MM.1S (cell line): ENCODE data around the gene BRINP3.

ENCODE experiments used
- DNase-seq: peaks from one replicate; pipeline ENCODE4 v3.0.0-alpha.2; 2015
- H2AFZ ChIP-seq: fragments of 300-600 bp; sonication (generic); 2 replicates; pipeline ENCODE4 v1.6.0; 2016; ENCODE audit warnings: antibody characterized with exemption, low read length
- H3F3A ChIP-seq: fragments of 300-600 bp; sonication (generic); 2 replicates; pipeline ENCODE4 v1.6.1; 2016; ENCODE audit warnings: mild to moderate bottlenecking, antibody characterized with exemption, low read length, moderate library complexity, mixed read lengths; ENCODE audit not compliant: insufficient read depth
- H3K27ac ChIP-seq: fragments of 300-600 bp; sonication (generic); 2 replicates; pipeline ENCODE4 v1.5.1; 2016; ENCODE audit warnings: mild to moderate bottlenecking, low read length
- H3K27me3 ChIP-seq: fragments of 300-600 bp; sonication (generic); replicated peaks from 2 replicates; pipeline ENCODE4 v1.6.0; 2016; ENCODE audit warnings: low read length; ENCODE audit not compliant: insufficient read depth
- H3K36me3 ChIP-seq: fragments of 300-600 bp; sonication (generic); replicated peaks from 2 replicates; pipeline ENCODE4 v1.6.1; 2016; ENCODE audit warnings: mild to moderate bottlenecking, low read length, mixed read lengths; ENCODE audit not compliant: insufficient read depth
- H3K4me1 ChIP-seq: fragments of 300-600 bp; sonication (generic); 2 replicates; pipeline ENCODE4 v1.6.1; 2016; ENCODE audit warnings: low read length, mixed read lengths
- H3K4me2 ChIP-seq: fragments of 300-600 bp; sonication (generic); 2 replicates; pipeline ENCODE4 v1.6.0; 2016; ENCODE audit warnings: low read depth, low read length
- H3K4me3 ChIP-seq: fragments of 300-600 bp; sonication (generic); 2 replicates; pipeline ENCODE4 v1.5.1; 2016; ENCODE audit warnings: low read length, mixed read lengths
- H3K79me2 ChIP-seq: fragments of 300-600 bp; sonication (generic); 2 replicates; pipeline ENCODE4 v1.6.1; 2016; ENCODE audit warnings: mixed run types, low read length, mixed read lengths
- H3K9ac ChIP-seq: fragments of 300-600 bp; sonication (generic); 2 replicates; pipeline ENCODE4 v1.6.1; 2016; ENCODE audit warnings: low read length, mixed read lengths
- H3K9me2 ChIP-seq: fragments of 300-600 bp; sonication (generic); replicated peaks from 2 replicates; pipeline ENCODE4 v1.6.1; 2016; ENCODE audit warnings: mild to moderate bottlenecking, low read length, mixed read lengths; ENCODE audit not compliant: insufficient read depth
- H3K9me3 ChIP-seq: fragments of 300-600 bp; sonication (generic); replicated peaks from 2 replicates; pipeline ENCODE4 v1.6.1; 2016; ENCODE audit warnings: mild to moderate bottlenecking, low read length, mixed read lengths; ENCODE audit not compliant: insufficient read depth
- H4K20me1 ChIP-seq: fragments of 300-600 bp; sonication (generic); 2 replicates; pipeline ENCODE4 v1.6.1; 2016; ENCODE audit warnings: mild to moderate bottlenecking, low read length, moderate library complexity, mixed read lengths; ENCODE audit not compliant: insufficient read depth
- EZH2 ChIP-seq: fragments of 300-600 bp; sonication (generic); optimal IDR thresholded peaks from 2 replicates; pipeline ENCODE3; 2017; ENCODE audit warnings: low read depth, mild to moderate bottlenecking, antibody characterized with exemption, low read length, mixed read lengths
- EZH2phosphoT487 ChIP-seq: fragments of 300-600 bp; sonication (generic); IDR thresholded peaks from 2 replicates; pipeline ENCODE4 v1.6.1; 2018; ENCODE audit warnings: antibody characterized with exemption, low read length
- TF ChIP-seq, protein P1 (sequence below): fragments of 300-600 bp; sonication (generic); IDR thresholded peaks from 2 replicates; pipeline ENCODE4 v1.5.1; 2016; ENCODE audit warnings: antibody characterized with exemption, low read length, mixed read lengths

The BRINP3 gene

DNA sequence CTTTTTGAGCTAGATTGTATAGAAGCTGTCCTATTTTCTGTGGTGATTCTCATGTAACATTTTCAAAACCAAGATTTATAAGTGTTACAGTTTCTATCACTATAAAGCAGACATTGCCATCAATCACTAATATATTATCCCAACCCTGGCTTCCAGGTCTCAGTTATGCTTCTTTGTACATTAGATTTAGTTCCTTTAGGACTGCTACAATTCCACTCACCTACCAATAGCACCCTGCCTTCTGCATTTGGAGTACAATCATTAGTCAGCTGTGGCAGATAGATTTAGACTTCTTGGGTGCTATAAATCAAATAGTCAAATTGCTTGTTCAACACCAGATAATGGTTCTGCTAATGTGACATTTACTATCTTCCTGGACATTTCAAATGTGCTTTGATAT, 281.6 kb downstream of the BRINP3 start:
- Histone ChIP-seq H3K9me2 (no peaks in the 10 kb centered on the region), H3K4me2 (no peak overlapping the region), H3K27me3 (no peaks in the 10 kb centered on the region), H2AFZ (no peak overlapping the region), H3K9ac (no peak overlapping the region), H4K20me1 (no peaks in the 10 kb centered on the region), H3K9me3 (no peaks in the 10 kb centered on the region), H3K79me2 (no peaks in the 10 kb centered on the region), H3F3A (no peaks in the 10 kb centered on the region), H3K4me3 (no peak overlapping the region), H3K27ac (no peak overlapping the region), H3K4me1 (no peaks in the 10 kb centered on the region), H3K36me3 (no peaks in the 10 kb centered on the region)
- DNase-seq = no peak
- TF ChIP-seq EZH2phosphoT487 (no peak), EZH2 (no peak)
- TF ChIP-seq, protein P1, sequence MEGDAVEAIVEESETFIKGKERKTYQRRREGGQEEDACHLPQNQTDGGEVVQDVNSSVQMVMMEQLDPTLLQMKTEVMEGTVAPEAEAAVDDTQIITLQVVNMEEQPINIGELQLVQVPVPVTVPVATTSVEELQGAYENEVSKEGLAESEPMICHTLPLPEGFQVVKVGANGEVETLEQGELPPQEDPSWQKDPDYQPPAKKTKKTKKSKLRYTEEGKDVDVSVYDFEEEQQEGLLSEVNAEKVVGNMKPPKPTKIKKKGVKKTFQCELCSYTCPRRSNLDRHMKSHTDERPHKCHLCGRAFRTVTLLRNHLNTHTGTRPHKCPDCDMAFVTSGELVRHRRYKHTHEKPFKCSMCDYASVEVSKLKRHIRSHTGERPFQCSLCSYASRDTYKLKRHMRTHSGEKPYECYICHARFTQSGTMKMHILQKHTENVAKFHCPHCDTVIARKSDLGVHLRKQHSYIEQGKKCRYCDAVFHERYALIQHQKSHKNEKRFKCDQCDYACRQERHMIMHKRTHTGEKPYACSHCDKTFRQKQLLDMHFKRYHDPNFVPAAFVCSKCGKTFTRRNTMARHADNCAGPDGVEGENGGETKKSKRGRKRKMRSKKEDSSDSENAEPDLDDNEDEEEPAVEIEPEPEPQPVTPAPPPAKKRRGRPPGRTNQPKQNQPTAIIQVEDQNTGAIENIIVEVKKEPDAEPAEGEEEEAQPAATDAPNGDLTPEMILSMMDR = no peak

DNA sequence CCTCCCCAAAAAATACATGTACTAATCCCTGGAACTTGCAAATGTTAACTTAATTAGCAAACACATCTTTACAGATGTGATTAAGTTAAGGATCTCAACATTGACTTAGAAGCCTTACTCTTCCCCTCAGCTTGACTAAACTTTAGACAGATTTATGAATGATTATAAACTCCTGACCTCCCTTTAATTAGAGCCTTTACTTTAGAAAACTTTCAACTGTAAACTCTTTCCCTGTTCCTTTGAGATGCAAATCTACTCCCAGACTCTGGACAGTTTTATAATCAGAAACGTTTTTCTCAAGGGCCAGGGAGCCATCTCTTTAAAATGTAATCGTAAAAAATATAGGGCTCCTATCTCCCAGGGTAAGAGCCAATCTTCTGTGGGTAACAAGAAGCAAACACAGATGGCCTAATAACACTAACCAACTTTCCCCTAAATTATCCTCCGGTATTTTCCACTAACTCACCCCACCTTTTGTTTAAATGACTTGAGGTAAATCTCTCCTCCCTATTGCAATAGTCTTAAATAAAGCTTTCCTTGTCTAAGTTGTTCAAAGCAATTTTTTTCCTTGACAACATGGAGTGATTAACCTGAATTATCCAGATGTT, 284.1 kb downstream of the BRINP3 start:
- no peak overlapping the region for H3K4me2 ChIP-seq
- H2AFZ ChIP-seq = no peak overlapping the region
- no peaks in the 10 kb centered on the region for H3K4me1 ChIP-seq
- H3K79me2 ChIP-seq = no peaks in the 10 kb centered on the region
- no peak overlapping the region for H3K9ac ChIP-seq
- H3K27me3 ChIP-seq = no peaks in the 10 kb centered on the region
- no peaks in the 10 kb centered on the region for H4K20me1 ChIP-seq
- H3K27ac ChIP-seq = no peak overlapping the region
- H3K9me3 ChIP-seq = no peaks in the 10 kb centered on the region
- no peak for TF ChIP-seq EZH2
- TF ChIP-seq, protein P1 = no peak
- no peak for TF ChIP-seq EZH2phosphoT487
- no peaks in the 10 kb centered on the region for H3F3A ChIP-seq
- DNase-seq = no peak
- H3K4me3 ChIP-seq = no peak overlapping the region
- H3K9me2 ChIP-seq = no peaks in the 10 kb centered on the region
- no peaks in the 10 kb centered on the region for H3K36me3 ChIP-seq

DNA sequence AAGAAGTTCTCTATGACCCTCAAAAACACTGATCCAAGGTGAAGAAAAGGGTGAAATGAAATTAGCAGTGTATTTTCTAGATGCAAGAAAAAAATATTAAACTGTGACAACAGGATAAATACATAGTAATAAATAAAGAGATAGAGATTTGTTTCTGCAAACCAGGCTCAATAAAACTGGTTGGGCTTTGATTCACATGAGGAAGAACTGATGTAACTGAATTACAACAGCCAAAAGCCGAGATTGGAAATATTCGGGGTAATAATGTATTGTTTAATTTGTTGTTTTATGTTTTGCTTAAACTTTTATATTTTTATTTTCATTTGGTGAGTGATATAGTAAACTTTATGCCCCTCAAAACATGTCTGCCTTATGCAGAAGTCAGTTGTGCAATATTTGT, 285.0 kb downstream of the BRINP3 start:
- no peak overlapping the region for H3K27ac ChIP-seq
- no peak for DNase-seq
- H3F3A ChIP-seq = no peaks in the 10 kb centered on the region
- no peak overlapping the region for H3K4me3 ChIP-seq
- no peaks in the 10 kb centered on the region for H3K9me2 ChIP-seq
- TF ChIP-seq EZH2phosphoT487 (no peak), EZH2 (no peak)
- TF ChIP-seq, protein P1 = no peak
- H3K9me3 ChIP-seq = no peaks in the 10 kb centered on the region
- no peaks in the 10 kb centered on the region for H3K79me2 ChIP-seq
- H3K36me3 ChIP-seq = no peaks in the 10 kb centered on the region
- H4K20me1 ChIP-seq = no peaks in the 10 kb centered on the region
- no peak overlapping the region for H2AFZ ChIP-seq
- H3K4me2 ChIP-seq = no peak overlapping the region
- H3K27me3 ChIP-seq = no peaks in the 10 kb centered on the region
- H3K9ac ChIP-seq = no peak overlapping the region
- H3K4me1 ChIP-seq = no peaks in the 10 kb centered on the region
